ENCODE results near the gene HPS6.

HPS6 gene

DNA sequence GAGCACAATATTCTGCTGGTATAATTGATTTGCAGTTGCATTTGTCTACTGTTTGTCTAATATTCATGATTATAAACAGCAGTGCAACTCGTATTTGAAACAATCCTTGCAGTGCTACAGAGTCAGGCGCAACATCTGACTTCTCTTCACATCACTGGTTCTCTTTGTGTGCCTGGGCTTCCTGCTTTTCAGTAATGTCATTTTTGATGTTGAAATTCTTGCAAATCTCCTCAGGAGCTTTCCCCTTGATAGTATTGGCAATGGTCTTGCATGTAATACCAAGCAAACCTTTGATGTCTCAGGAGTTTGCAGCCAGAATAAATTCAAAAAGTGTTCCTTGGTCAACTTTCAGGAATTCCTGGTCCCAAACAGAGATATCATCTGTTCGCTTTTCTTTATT, 20.2 kb downstream of the HPS6 start:
- no peaks in the 10 kb centered on the region for H3K9me3 ChIP-seq
- H3K4me3 ChIP-seq (ENCODE audit: low read depth, low read length) = no peak overlapping the region
- no peaks in the 10 kb centered on the region for H3K36me3 ChIP-seq
- H3K4me1 ChIP-seq = no peaks in the 10 kb centered on the region
- no peak for DNase-seq
- no peaks in the 10 kb centered on the region for H3K27me3 ChIP-seq
- TF ChIP-seq, protein P1, sequence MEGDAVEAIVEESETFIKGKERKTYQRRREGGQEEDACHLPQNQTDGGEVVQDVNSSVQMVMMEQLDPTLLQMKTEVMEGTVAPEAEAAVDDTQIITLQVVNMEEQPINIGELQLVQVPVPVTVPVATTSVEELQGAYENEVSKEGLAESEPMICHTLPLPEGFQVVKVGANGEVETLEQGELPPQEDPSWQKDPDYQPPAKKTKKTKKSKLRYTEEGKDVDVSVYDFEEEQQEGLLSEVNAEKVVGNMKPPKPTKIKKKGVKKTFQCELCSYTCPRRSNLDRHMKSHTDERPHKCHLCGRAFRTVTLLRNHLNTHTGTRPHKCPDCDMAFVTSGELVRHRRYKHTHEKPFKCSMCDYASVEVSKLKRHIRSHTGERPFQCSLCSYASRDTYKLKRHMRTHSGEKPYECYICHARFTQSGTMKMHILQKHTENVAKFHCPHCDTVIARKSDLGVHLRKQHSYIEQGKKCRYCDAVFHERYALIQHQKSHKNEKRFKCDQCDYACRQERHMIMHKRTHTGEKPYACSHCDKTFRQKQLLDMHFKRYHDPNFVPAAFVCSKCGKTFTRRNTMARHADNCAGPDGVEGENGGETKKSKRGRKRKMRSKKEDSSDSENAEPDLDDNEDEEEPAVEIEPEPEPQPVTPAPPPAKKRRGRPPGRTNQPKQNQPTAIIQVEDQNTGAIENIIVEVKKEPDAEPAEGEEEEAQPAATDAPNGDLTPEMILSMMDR (IDR thresholded peaks at IDR 0.05; ENCODE audit: low read depth, low read length) = no peak

DNA sequence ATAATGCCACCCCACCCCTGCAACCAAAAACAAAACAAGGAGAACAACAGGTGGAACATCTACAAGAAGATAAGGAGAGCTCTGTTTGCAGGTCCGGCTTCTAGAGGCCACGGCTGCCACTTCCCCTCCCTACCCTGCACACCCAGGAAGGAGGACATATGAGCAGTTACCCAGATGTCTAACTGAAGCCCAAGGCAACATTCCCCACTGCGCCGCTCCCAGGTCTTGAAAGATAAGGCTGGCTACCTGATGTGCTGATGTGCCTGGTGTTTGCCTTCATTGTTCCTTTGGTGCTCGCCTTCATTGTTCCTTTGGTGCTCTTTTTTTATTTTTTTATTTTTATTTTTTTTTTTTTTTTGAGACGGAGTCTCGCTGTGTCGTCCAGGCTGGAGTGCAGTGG, 21.0 kb downstream of the HPS6 start:
- TF ChIP-seq, protein P1 (IDR thresholded peaks at IDR 0.05; ENCODE audit: low read depth, low read length) = no peak
- DNase-seq = no peak

DNA sequence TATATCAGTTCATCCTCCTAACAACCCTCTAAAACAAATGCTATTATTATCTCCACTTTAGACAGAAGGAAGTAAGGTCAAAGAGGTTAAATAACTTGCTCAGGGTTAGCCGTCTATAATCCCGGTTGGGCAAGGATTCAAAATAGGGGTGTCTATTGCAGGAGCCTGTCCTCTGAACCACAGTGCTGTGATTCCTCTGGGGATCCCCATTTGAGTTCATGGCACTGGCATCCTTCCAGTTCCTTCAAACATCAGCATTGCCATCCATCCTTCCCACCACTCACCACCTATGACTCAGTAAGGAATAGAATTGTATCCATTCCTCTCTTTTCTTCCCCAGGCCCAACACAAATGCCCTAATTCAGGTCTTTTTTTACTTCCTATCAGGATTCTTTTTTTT, 25.6 kb downstream of the HPS6 start:
- no peak overlapping the region for H3K4me3 ChIP-seq (ENCODE audit: low read depth, low read length)
- no peaks in the 10 kb centered on the region for H3K4me1 ChIP-seq
- TF ChIP-seq, protein P1 (IDR thresholded peaks at IDR 0.05; ENCODE audit: low read depth, low read length) = no peak
- DNase-seq = no peak
- H3K36me3 ChIP-seq = no peaks in the 10 kb centered on the region
- no peaks in the 10 kb centered on the region for H3K27me3 ChIP-seq
- H3K9me3 ChIP-seq = no peaks in the 10 kb centered on the region

More for the DNA sequence above, 21.0 kb downstream of the HPS6 start:
- H3K9me3 ChIP-seq = no peaks in the 10 kb centered on the region
- H3K4me1 ChIP-seq = no peaks in the 10 kb centered on the region
- no peaks in the 10 kb centered on the region for H3K27me3 ChIP-seq
- no peak overlapping the region for H3K4me3 ChIP-seq (ENCODE audit: low read depth, low read length)
- no peaks in the 10 kb centered on the region for H3K36me3 ChIP-seq

DNA sequence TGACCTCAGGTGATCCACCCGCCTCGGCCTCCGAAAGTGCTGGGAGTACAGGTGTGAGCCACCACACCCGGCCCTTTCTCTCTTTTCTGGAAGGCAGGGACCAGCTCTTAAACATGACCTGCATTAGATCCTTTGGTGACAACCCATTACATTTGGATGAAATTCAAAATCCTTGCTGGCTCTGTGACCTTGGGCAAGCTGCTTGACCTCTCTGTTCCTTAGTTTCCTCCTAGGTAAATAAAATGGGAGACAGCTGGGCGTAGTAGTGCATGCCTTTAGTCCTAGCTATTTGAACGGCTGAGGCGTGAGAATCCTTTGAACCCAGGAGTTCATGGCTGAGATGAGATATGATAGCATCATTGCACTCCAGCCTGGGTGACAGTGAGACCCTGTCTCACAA, 31.3 kb downstream of the HPS6 start:
- TF ChIP-seq, protein P1 (IDR thresholded peaks at IDR 0.05; ENCODE audit: low read depth, low read length) = no peak
- H3K9me3 ChIP-seq = no peaks in the 10 kb centered on the region

DNA sequence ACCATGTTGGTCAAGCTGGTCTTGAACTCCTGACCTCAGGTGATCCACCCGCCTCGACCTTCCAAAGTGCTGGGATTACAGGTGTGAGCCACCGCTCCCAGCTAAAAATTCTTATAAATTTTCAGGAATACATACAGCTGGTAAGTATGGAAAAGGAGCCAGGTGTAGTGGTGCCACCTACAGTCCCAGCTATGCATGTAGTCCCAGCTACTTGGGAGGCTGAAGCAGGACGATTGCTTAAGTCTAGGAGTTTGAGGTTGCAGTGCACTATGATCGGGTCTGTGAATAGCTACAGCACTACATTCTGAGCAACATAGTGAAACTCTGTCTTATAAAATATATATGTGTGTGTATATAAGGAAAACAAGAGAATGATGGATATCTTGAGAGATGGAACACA, 36.0 kb downstream of the HPS6 start:
- Histone ChIP-seq H3K36me3 (peaks cover 6% of the 10 kb centered on the region), H3K9me3 (no peaks in the 10 kb centered on the region), H3K4me1 (no peaks in the 10 kb centered on the region), H3K27me3 (no peaks in the 10 kb centered on the region), H3K4me3 (ENCODE audit: low read depth, low read length) (no peak overlapping the region)
- DNase-seq = no peak
- TF ChIP-seq, protein P1 (IDR thresholded peaks at IDR 0.05; ENCODE audit: low read depth, low read length) = peak; percentile 17; the same call in 1 of the 2 replicates

More for the DNA sequence above, 31.3 kb downstream of the HPS6 start:
- Histone ChIP-seq H3K27me3 (no peaks in the 10 kb centered on the region), H3K36me3 (no peaks in the 10 kb centered on the region), H3K4me1 (no peaks in the 10 kb centered on the region), H3K4me3 (ENCODE audit: low read depth, low read length) (no peak overlapping the region)
- DNase-seq = no peak

DNA sequence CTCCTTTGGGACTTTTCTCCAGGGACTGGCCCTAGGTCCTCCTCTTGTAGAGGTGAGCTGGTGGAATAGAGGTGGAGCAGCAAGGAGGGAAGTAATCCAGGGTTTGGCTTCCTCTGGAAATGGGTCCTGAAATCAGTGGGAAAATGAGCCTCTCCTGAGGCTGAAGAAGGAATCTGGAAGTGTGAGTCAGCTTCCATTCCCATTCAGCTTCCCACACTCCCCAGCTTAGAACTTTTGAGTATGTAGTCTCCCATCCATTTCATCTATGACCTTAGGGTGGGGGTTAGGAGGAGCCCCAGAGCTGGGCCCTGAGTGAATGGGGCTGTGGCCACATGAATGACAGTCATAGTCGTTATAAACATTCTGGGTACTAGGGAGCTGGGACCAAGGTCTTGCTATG, 37.3 kb downstream of the HPS6 start:
- DNase-seq = no peak
- TF ChIP-seq, protein P1 (IDR thresholded peaks at IDR 0.05; ENCODE audit: low read depth, low read length) = no peak
- no peaks in the 10 kb centered on the region for H3K9me3 ChIP-seq
- no peaks in the 10 kb centered on the region for H3K4me1 ChIP-seq
- no peak overlapping the region for H3K4me3 ChIP-seq (ENCODE audit: low read depth, low read length)
- no peaks in the 10 kb centered on the region for H3K27me3 ChIP-seq
- H3K36me3 ChIP-seq = peaks cover 13% of the 10 kb centered on the region

Measured in BE2C (cell line).